Measurements from ENCODE around the gene CACNG3.
"Not testable (repeated sequence)": the region's sequence is repeated elsewhere in the genome, so short reads cannot be mapped to it uniquely, and the experiment has no call there.

The CACNG3 gene

GRCh38 chr16:24255456-24256371, at the start of gene CACNG3:
Gene CACNG3 (plus strand): TSS chr16:24256335. CDS start chr16:24256755, 420 bp downstream.
- DNase-seq (ENCODE audit: low read depth in 2 of 2), result peak; percentile 48 to 57

GRCh38 chr16:24206926-24207325, 49.2 kb upstream of the CACNG3 start:
- DNase-seq (ENCODE audit: low read depth in 2 of 2), result no peak

GRCh38 chr16:24208710-24209109, 47.4 kb upstream of the CACNG3 start:
- DNase-seq (ENCODE audit: low read depth in 2 of 2), result no peak

GRCh38 chr16:24214992-24215391, 41.1 kb upstream of the CACNG3 start:
- no peak for DNase-seq (ENCODE audit: low read depth in 2 of 2)

- no peak for DNase-seq (ENCODE audit: low read depth in 2 of 2)
Measured at GRCh38 chr16:24216961-24217360, 39.2 kb upstream of the CACNG3 start.

GRCh38 chr16:24217461-24217860, 38.7 kb upstream of the CACNG3 start:
- no peak for DNase-seq (ENCODE audit: low read depth in 2 of 2)

- DNase-seq (ENCODE audit: low read depth in 2 of 2), result no peak
Measured at GRCh38 chr16:24218299-24218698, 37.8 kb upstream of the CACNG3 start.

- DNase-seq (ENCODE audit: low read depth in 2 of 2), result no peak
Measured at GRCh38 chr16:24221219-24221618, 34.9 kb upstream of the CACNG3 start.

GRCh38 chr16:24228514-24228913, 27.6 kb upstream of the CACNG3 start:
- DNase-seq (ENCODE audit: low read depth in 2 of 2), result no peak

GRCh38 chr16:24232936-24233335, 23.2 kb upstream of the CACNG3 start:
- DNase-seq (ENCODE audit: low read depth in 2 of 2), result no peak

- no peak for DNase-seq (ENCODE audit: low read depth in 2 of 2)
Measured at GRCh38 chr16:24234737-24235136, 21.4 kb upstream of the CACNG3 start.

GRCh38 chr16:24235806-24236205, 20.3 kb upstream of the CACNG3 start:
- no peak for DNase-seq (ENCODE audit: low read depth in 2 of 2)

- DNase-seq (ENCODE audit: low read depth in 2 of 2), result not testable (repeated sequence)
Measured at GRCh38 chr16:24238846-24239245, 17.3 kb upstream of the CACNG3 start.

GRCh38 chr16:24246911-24247607, 9.1 kb upstream of the CACNG3 start:
- no peak for DNase-seq (ENCODE audit: low read depth in 2 of 2)

- DNase-seq (ENCODE audit: low read depth in 2 of 2), result peak; percentile 1 to 13
Measured at GRCh38 chr16:24253192-24253591, 2.9 kb upstream of the CACNG3 start.

- DNase-seq (ENCODE audit: low read depth in 2 of 2), result no peak
Measured at GRCh38 chr16:24257958-24258357, 1.8 kb downstream of the CACNG3 start.

- no peak for DNase-seq (ENCODE audit: low read depth in 2 of 2)
Measured at GRCh38 chr16:24258791-24259190, 2.7 kb downstream of the CACNG3 start.

- no peak for DNase-seq (ENCODE audit: low read depth in 2 of 2)
Measured at GRCh38 chr16:24262816-24263215, 6.7 kb downstream of the CACNG3 start.

GRCh38 chr16:24270721-24271442, 14.7 kb downstream of the CACNG3 start:
- DNase-seq (ENCODE audit: low read depth in 2 of 2), result no peak

- no peak for DNase-seq (ENCODE audit: low read depth in 2 of 2)
Measured at GRCh38 chr16:24272379-24272778, 16.2 kb downstream of the CACNG3 start.

GRCh38 chr16:24273508-24274182, 17.5 kb downstream of the CACNG3 start:
- DNase-seq (ENCODE audit: low read depth in 2 of 2), result no peak

- no peak for DNase-seq (ENCODE audit: low read depth in 2 of 2)
Measured at GRCh38 chr16:24275413-24275812, 19.3 kb downstream of the CACNG3 start.

All from stimulated activated CD8-positive, alpha-beta memory T cell treated with anti-CD3 and anti-CD28 coated beads, Interleukin-2, amount 100 ng/mL, for 48 hours (primary cell).